HepG2 (cell line): ENCODE data around the gene GRB10. TPM values are rescaled to one million over a fixed set of nuclear protein-coding genes. Genes with fewer than 3 reads are reported as not detected.

Experiments
- AHR ChIP-seq: IDR thresholded peaks from 2 replicates; pipeline ENCODE4 v1.6.1; 2018; ENCODE audit warnings: missing genetic modification reagents, missing compliant biosample characterization
- BHLHE40 ChIP-seq: IDR thresholded peaks from 2 replicates; pipeline ENCODE4 v1.6.1; 2011; ENCODE audit warnings: low read length, improper control_type of control experiment
- HDAC2 ChIP-seq: sonication (generic); formaldehyde crosslinking; IDR thresholded peaks from 2 replicates; pipeline ENCODE4 v1.4.0; 2020; ENCODE audit warnings: missing genetic modification reagents
- KDM4B ChIP-seq: sonication (generic); formaldehyde crosslinking; IDR thresholded peaks from 2 replicates; pipeline ENCODE4 v1.4.0; 2020; ENCODE audit warnings: missing genetic modification reagents
- MIER3 ChIP-seq: IDR thresholded peaks from 2 replicates; pipeline ENCODE4 v1.6.1; 2016; ENCODE audit warnings: missing compliant biosample characterization, borderline replicate concordance
- NFYB ChIP-seq: sonication (generic); formaldehyde crosslinking; IDR thresholded peaks from 2 replicates; pipeline ENCODE4 v1.4.0; 2020; ENCODE audit warnings: missing genetic modification reagents
- NR2F6 ChIP-seq, 2 experiments: IDR thresholded peaks; 2 replicates each; pipeline ENCODE4 v1.6.1; 2016; ENCODE audit warnings: antibody characterized with exemption in 1 of 2, mild to moderate bottlenecking in 1 of 2
- POLR2A ChIP-seq, 2 experiments: IDR thresholded peaks; 2 replicates each; pipeline ENCODE4 v1.6.1; 2011; ENCODE audit warnings: low read depth in 2 of 2, low read length in 2 of 2, mild to moderate bottlenecking in 1 of 2, moderate library complexity in 1 of 2; ENCODE audit not compliant: insufficient read depth in 1 of 2
- PTBP1 ChIP-seq: fragments of 200-400 bp; formaldehyde crosslinking; IDR thresholded peaks from 2 replicates; pipeline ENCODE4 v1.6.1; 2018; ENCODE audit warnings: low read length, low read depth; ENCODE audit not compliant: poor library complexity, severe bottlenecking
- SMAD9 ChIP-seq: sonication (generic); formaldehyde crosslinking; IDR thresholded peaks from 2 replicates; pipeline ENCODE4 v1.5.1; 2020; ENCODE audit warnings: mild to moderate bottlenecking, missing genetic modification reagents
- SRSF1 ChIP-seq: fragments of 200-400 bp; formaldehyde crosslinking; optimal IDR thresholded peaks from 2 replicates; pipeline ENCODE3; 2017; ENCODE audit warnings: mild to moderate bottlenecking, low read depth, low read length, moderate library complexity
- TMF1 ChIP-seq: sonication (generic); formaldehyde crosslinking; IDR thresholded peaks from 2 replicates; pipeline ENCODE4 v1.8.1; 2022; ENCODE audit warnings: low read depth, missing genetic modification reagents
- TRIM24 ChIP-seq: sonication (generic); formaldehyde crosslinking; IDR thresholded peaks from 2 replicates; pipeline ENCODE4 v1.8.0; 2022; ENCODE audit warnings: mild to moderate bottlenecking, missing genetic modification reagents
- ZFYVE20 ChIP-seq: sonication (generic); formaldehyde crosslinking; IDR thresholded peaks from 2 replicates; pipeline ENCODE4 v1.8.0; 2023; ENCODE audit warnings: low read depth, mild to moderate bottlenecking, moderate library complexity, missing genetic modification reagents, borderline replicate concordance
- ZNF703 ChIP-seq: sonication (generic); formaldehyde crosslinking; IDR thresholded peaks from 2 replicates; pipeline ENCODE4 v1.5.1; 2020; ENCODE audit warnings: missing genetic modification reagents, mild to moderate bottlenecking, moderate library complexity, borderline replicate concordance
- polyA plus RNA-seq, 8 experiments: library from polyadenylated mRNA; depleted of rRNA in 3 of 8; stranded (reverse) in 7 of 8; unstranded in 1 of 8; fragments of >200 nt; fragmentation: Illumina TruSeq in 4 of 8; extraction: Trizol in 4 of 8; gene quantifications; 2 replicates each; pipeline versions ENCODE4 v1.2.1 to v1.2.3, GENCODE V29; 2011 to 2016; ENCODE audit warnings: low read depth in 4 of 8, missing spikeins in 1 of 8, mixed read lengths in 1 of 8; ENCODE audit not compliant: insufficient read depth in 1 of 8
- total RNA-seq, 5 experiments: library from RNA; depleted of rRNA; stranded (reverse); fragments of >200 nt; fragmentation: Illumina TruSeq; extraction: Trizol; gene quantifications; 2 replicates each; pipeline ENCODE4 v1.2.3, GENCODE V29; 2016; ENCODE audit warnings: low read depth in 1 of 5
- TF ChIP-seq, protein P1 (sequence below): sonication (generic); formaldehyde crosslinking; IDR thresholded peaks from 2 replicates; pipeline ENCODE4 v1.4.0; 2020; ENCODE audit warnings: low read depth, missing genetic modification reagents
- TF ChIP-seq, protein P2 (sequence below): sonication (generic); formaldehyde crosslinking; IDR thresholded peaks from 2 replicates; pipeline ENCODE4 v1.4.0; 2020; ENCODE audit warnings: mild to moderate bottlenecking, missing genetic modification reagents
- TF ChIP-seq, protein P3 (sequence below): sonication (generic); formaldehyde crosslinking; IDR thresholded peaks from 2 replicates; pipeline ENCODE4 v1.5.0; 2020; ENCODE audit warnings: missing genetic modification reagents

GRB10 gene
- total and polyA plus RNA-seq, 2 of the 13 experiments (the other 11 are each of a cell fraction or from before 2014, with no cell fraction given) = 4.0 to 6.8 TPM

DNA sequence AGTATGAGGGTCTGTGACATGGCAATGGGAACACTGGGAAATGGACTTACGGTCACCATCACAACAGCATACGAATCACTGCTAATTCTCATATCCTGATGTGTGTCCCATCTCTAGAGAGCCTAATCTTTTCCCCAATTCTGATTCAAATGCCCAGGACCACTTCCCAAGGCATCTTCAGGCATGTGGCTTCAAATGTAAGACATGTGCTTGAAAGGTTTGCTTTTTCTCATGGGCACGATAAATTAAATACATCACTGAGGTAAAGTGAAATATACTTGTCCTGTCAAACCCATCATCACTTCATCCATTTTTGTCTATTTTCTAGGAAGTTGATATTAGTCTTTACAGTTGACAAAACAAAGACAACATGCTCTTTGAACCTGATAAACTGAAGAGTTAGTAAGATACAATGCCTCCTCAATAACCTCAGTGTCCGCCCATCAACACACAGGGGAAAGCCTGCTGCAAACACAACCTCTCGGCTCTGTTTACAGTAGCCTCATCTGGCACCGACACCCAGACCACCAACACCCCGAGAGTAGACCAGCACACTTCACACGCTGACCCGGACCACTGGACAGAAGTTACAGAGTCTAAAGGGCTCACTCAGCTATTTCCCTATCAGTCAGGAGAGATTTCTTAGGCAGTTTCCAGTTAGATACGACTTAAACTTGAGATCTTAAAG is 24.8 kb downstream of the GRB10 start (continued):
- TF ChIP-seq MIER3 (no peak), NR2F6 (IDR thresholded peaks at IDR 0.05) (no peak), NR2F6 (CRISPR knock-in tag; IDR thresholded peaks at IDR 0.05) (0 out of 2 replicates have a peak, but pooled peaks have one; percentile 12), BHLHE40 (0 out of 2 replicates have a peak, but pooled peaks have one; percentile 16), TMF1 (CRISPR knock-in tag) (no peak), ZNF703 (CRISPR knock-in tag) (no peak), KDM4B (no peak), NFYB (CRISPR knock-in tag) (no peak), PTBP1 (no peak), TRIM24 (CRISPR knock-in tag) (no peak), SRSF1 (no peak), ZFYVE20 (CRISPR knock-in tag) (no peak), HDAC2 (CRISPR knock-in tag) (0 out of 2 replicates have a peak, but pooled peaks have one; percentile 28), AHR (CRISPR knock-in tag) (no peak), POLR2A (IDR thresholded peaks at IDR 0.05; ENCODE audit: insufficient read depth in 1 of 2, low read depth in 2 of 2, low read length in 2 of 2) (no peak), SMAD9 (CRISPR knock-in tag) (no peak)
- TF ChIP-seq, protein P1, sequence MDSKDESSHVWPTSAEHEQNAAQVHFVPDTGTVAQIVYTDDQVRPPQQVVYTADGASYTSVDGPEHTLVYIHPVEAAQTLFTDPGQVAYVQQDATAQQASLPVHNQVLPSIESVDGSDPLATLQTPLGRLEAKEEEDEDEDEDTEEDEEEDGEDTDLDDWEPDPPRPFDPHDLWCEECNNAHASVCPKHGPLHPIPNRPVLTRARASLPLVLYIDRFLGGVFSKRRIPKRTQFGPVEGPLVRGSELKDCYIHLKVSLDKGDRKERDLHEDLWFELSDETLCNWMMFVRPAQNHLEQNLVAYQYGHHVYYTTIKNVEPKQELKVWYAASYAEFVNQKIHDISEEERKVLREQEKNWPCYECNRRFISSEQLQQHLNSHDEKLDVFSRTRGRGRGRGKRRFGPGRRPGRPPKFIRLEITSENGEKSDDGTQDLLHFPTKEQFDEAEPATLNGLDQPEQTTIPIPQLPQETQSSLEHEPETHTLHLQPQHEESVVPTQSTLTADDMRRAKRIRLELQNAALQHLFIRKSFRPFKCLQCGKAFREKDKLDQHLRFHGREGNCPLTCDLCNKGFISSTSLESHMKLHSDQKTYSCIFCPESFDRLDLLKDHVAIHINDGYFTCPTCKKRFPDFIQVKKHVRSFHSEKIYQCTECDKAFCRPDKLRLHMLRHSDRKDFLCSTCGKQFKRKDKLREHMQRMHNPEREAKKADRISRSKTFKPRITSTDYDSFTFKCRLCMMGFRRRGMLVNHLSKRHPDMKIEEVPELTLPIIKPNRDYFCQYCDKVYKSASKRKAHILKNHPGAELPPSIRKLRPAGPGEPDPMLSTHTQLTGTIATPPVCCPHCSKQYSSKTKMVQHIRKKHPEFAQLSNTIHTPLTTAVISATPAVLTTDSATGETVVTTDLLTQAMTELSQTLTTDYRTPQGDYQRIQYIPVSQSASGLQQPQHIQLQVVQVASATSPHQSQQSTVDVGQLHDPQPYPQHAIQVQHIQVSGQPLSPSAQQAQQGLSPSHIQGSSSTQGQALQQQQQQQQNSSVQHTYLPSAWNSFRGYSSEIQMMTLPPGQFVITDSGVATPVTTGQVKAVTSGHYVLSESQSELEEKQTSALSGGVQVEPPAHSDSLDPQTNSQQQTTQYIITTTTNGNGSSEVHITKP (CRISPR knock-in tag) = no peak
- TF ChIP-seq, protein P2, sequence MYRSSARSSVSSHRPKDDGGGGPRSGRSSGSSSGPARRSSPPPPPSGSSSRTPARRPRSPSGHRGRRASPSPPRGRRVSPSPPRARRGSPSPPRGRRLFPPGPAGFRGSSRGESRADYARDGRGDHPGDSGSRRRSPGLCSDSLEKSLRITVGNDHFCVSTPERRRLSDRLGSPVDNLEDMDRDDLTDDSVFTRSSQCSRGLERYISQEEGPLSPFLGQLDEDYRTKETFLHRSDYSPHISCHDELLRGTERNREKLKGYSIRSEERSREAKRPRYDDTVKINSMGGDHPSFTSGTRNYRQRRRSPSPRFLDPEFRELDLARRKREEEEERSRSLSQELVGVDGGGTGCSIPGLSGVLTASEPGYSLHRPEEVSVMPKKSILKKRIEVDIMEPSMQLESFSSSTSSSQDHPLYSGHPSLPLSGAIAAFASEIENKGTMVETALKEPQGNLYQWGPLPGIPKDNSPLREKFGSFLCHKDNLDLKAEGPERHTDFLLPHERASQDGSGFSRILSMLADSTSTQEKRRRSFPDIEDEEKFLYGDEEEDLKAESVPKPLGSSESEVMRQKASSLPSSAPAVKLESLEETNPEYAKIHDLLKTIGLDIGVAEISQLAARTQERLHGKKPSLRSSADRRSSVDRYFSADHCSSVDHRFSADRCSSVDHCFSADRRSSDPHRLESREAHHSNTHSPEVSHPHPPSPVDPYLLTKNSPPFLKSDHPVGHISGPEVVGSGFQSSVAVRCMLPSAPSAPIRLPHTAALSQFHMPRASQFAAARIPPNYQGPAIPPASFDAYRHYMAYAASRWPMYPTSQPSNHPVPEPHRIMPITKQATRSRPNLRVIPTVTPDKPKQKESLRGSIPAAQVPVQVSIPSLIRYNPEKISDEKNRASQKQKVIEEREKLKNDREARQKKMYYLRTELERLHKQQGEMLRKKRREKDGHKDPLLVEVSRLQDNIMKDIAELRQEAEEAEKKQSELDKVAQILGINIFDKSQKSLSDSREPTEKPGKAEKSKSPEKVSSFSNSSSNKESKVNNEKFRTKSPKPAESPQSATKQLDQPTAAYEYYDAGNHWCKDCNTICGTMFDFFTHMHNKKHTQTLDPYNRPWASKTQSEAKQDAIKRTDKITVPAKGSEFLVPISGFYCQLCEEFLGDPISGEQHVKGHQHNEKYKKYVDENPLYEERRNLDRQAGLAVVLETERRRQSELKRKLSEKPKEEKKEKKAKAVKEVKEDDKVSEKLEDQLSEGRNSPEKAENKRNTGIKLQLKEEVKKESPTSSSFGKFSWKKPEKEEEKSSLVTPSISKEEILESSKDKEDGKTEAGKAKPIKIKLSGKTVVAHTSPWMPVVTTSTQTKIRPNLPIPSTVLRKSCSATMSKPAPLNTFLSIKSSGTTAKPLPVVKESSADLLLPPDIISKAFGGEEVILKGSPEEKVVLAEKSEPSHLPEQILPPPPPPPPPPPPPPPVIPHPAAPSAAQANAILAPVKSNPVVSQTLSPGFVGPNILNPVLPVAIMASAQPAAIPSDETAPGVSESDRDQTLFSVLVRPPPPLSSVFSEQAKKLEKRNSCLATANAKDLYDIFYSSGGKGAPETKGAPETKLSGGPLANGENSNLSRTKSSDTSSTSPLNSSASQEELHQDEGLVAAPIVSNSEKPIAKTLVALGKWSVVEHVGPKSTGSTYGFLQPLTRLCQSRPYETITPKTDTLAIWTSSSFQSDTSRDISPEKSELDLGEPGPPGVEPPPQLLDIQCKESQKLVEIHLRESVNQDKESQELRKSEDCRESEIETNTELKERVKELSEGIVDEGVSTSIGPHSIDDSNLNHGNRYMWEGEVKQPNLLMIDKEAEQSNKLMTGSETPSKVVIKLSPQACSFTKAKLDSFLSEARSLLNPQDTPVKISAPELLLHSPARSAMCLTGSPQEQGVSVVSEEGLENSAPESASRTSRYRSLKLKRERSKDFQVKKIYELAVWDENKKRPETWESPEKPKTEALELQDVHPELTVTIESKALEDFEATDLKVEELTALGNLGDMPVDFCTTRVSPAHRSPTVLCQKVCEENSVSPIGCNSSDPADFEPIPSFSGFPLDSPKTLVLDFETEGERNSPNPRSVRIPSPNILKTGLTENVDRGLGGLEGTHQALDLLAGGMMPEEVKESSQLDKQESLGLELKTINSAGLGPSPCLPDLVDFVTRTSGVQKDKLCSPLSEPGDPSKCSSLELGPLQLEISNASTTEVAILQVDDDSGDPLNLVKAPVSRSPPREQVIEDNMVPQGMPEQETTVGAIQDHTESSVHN (CRISPR knock-in tag) = no peak
- TF ChIP-seq, protein P3, sequence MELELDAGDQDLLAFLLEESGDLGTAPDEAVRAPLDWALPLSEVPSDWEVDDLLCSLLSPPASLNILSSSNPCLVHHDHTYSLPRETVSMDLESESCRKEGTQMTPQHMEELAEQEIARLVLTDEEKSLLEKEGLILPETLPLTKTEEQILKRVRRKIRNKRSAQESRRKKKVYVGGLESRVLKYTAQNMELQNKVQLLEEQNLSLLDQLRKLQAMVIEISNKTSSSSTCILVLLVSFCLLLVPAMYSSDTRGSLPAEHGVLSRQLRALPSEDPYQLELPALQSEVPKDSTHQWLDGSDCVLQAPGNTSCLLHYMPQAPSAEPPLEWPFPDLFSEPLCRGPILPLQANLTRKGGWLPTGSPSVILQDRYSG = no peak
